HG03066 (cell line): Measurements from ENCODE around the gene HSPA1B.
"Not testable (repeated sequence)": the region's sequence is repeated elsewhere in the genome, so short reads cannot be mapped to it uniquely, and the experiment has no call there.

Source experiments
- ATAC-seq: cut with Tn5 transposase; IDR thresholded peaks from one replicate; pipeline ENCODE4 v1.9.1; 2021; ENCODE audit warnings: low read depth; ENCODE audit not compliant: unreplicated experiment

HSPA1B gene

GRCh38 chr6:31851485-31851832, 23.9 kb downstream of the HSPA1B start:
- no peak for ATAC-seq

GRCh38 chr6:31851980-31852718, 24.6 kb downstream of the HSPA1B start:
- not testable (repeated sequence) for ATAC-seq

- not testable (repeated sequence) for ATAC-seq
Observed at GRCh38 chr6:31857774-31858173, 30.2 kb downstream of the HSPA1B start.

GRCh38 chr6:31858707-31859106, 31.2 kb downstream of the HSPA1B start:
- ATAC-seq, result no peak

- ATAC-seq, result no peak
Observed at GRCh38 chr6:31859923-31860322, 32.4 kb downstream of the HSPA1B start.

- no peak for ATAC-seq
Observed at GRCh38 chr6:31860349-31860748, 32.8 kb downstream of the HSPA1B start.

GRCh38 chr6:31861150-31861549, 33.6 kb downstream of the HSPA1B start:
- ATAC-seq, result no peak

- no peak for ATAC-seq
Observed at GRCh38 chr6:31861919-31862343, 34.4 kb downstream of the HSPA1B start.

GRCh38 chr6:31862344-31863235, 35.1 kb downstream of the HSPA1B start, which contains the start of gene NEU1:
TSS of gene NEU1 (minus strand) at chr6:31862821. CDS start at chr6:31862776, 45 bp downstream.
- peak; percentile 92 for ATAC-seq

GRCh38 chr6:31864123-31864562, 36.6 kb downstream of the HSPA1B start:
- ATAC-seq, result not testable (repeated sequence)

- no peak for ATAC-seq
Observed at GRCh38 chr6:31864818-31865204, 37.3 kb downstream of the HSPA1B start.

GRCh38 chr6:31865205-31866118, 37.9 kb downstream of the HSPA1B start:
- no peak for ATAC-seq

- not testable (repeated sequence) for ATAC-seq
Observed at GRCh38 chr6:31868658-31868971, 41.1 kb downstream of the HSPA1B start.

- no peak for ATAC-seq
Observed at GRCh38 chr6:31869343-31869742, 41.8 kb downstream of the HSPA1B start.

GRCh38 chr6:31870385-31870921, 42.9 kb downstream of the HSPA1B start:
- ATAC-seq, result no peak

- no peak for ATAC-seq
Observed at GRCh38 chr6:31871046-31871659, 43.6 kb downstream of the HSPA1B start.

GRCh38 chr6:31874084-31874670, 46.6 kb downstream of the HSPA1B start:
- ATAC-seq, result no peak

- no peak for ATAC-seq
Observed at GRCh38 chr6:31874836-31875572, 47.5 kb downstream of the HSPA1B start.

- no peak for ATAC-seq
Observed at GRCh38 chr6:31875877-31876276, 48.3 kb downstream of the HSPA1B start.
